ENCODE measurements around the gene COG5. TPM values are rescaled to one million over a fixed set of nuclear protein-coding genes. Genes with fewer than 3 reads are reported as not detected.
A peak's percentile ranks its signal among the peaks of the same experiment; 100 is the strongest.

The COG5 gene
- polyA plus RNA-seq, 3 donors, result 12.7 to 29.0 (median 28.1) TPM

DNA sequence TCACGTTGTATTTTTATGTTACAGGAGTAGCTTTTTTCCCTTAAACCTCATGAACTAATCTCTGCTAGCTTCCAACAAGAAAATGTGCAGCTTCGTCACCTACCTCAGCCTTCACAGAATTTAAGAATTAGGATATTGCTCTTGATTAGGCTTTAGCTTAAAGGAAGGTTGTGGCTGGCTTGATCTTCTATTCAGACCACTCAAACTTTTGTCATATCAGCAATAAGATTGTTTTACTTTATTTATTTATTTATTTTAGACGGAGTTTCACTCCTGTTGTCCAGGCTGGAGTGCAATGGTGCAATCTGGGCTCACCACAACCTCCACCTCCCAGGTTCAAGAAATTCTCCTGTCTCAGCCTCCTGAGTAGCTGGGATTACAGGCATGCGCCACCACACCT, 219.4 kb downstream of the COG5 start:
- Histone ChIP-seq H2AFZ (ENCODE audit: insufficient read depth, low read depth, low read length, poor library complexity, severe bottlenecking) (no peak overlapping the region), H3K27ac (ENCODE audit: low read depth in 1 of 2, low read length in 2 of 2) (no peak overlapping the region), H4K20me1 (ENCODE audit: insufficient read depth, low read length) (no peaks in the 10 kb centered on the region), H3K4me1 (ENCODE audit: control insufficient read depth in 1 of 2, insufficient read depth in 2 of 2, low read length in 2 of 2) (no peaks in the 10 kb centered on the region), H3K4me2 (replicated peaks; ENCODE audit: extremely low read depth, low read length, poor library complexity, severe bottlenecking) (no peak overlapping the region), H3K27me3 (ENCODE audit: control insufficient read depth in 2 of 2, insufficient read depth in 2 of 2, low read length in 2 of 2) (no peaks in the 10 kb centered on the region), H3K9me3 (replicated peaks in 1 of 2; ENCODE audit: control insufficient read depth in 1 of 2, insufficient read depth in 1 of 2, low read length in 2 of 2) (no peaks in the 10 kb centered on the region), H3K4me3 (replicated peaks in 1 of 3; ENCODE audit: low read depth in 2 of 3, low read length in 3 of 3) (no peak overlapping the region), H3K36me3 (replicated peaks in 1 of 2; ENCODE audit: control insufficient read depth in 1 of 2, insufficient read depth in 2 of 2, low read length in 2 of 2) (no peaks in the 10 kb centered on the region), H3K79me2 (ENCODE audit: insufficient read depth, low read length) (no peaks in the 10 kb centered on the region), H3K9ac (ENCODE audit: insufficient read depth, low read length, poor library complexity, severe bottlenecking) (no peak overlapping the region)
- TF ChIP-seq CTCF (IDR thresholded peaks at IDR 0.05), result no peak
- H3K36me3 Mint-ChIP-seq, result peaks cover 5 to 6% of the 10 kb centered on the region in 2 donors
- intact Hi-C loops (cut with micrococcal nuclease), result no loop called here
- H3K9me3 Mint-ChIP-seq, result peaks cover 0 to 8% (median 3%) of the 10 kb centered on the region in 7 donors
- no peak for DNase-seq
- no peaks in the 10 kb centered on the region for H3K4me1 Mint-ChIP-seq
- WGBS (ENCODE audit: insufficient coverage), result no CpG with 5 or more reads among the region's 4 CpGs
- H3K4me3 Mint-ChIP-seq, result no peak overlapping the region
- peak overlapping the region in 1 of 7 donors; percentile 63 for H3K27ac Mint-ChIP-seq
- H3K27me3 Mint-ChIP-seq (ENCODE audit: low read depth in 3 of 3), result peaks cover 0 to 1% (median 0%) of the 10 kb centered on the region in 3 donors

- peaks cover 3 to 4% of the 10 kb centered on the region in 2 donors for H3K36me3 Mint-ChIP-seq
- TF ChIP-seq CTCF (IDR thresholded peaks at IDR 0.05), result no peak
These were observed 225.6 kb downstream of the COG5 start for GRCh38 chr7:107338080-107338479.

More at GRCh38 chr7:107338080-107338479, 225.6 kb downstream of the COG5 start:
- WGBS (ENCODE audit: insufficient coverage), result no CpG with 5 or more reads among the region's 1 CpG
- DNase-seq, result no peak
- Histone ChIP-seq H2AFZ (ENCODE audit: insufficient read depth, low read depth, low read length, poor library complexity, severe bottlenecking) (no peak overlapping the region), H3K79me2 (ENCODE audit: insufficient read depth, low read length) (no peaks in the 10 kb centered on the region), H3K4me2 (replicated peaks; ENCODE audit: extremely low read depth, low read length, poor library complexity, severe bottlenecking) (no peak overlapping the region), H3K4me3 (replicated peaks in 1 of 3; ENCODE audit: low read depth in 2 of 3, low read length in 3 of 3) (no peak overlapping the region), H3K27ac (ENCODE audit: low read depth in 1 of 2, low read length in 2 of 2) (no peak overlapping the region), H3K27me3 (ENCODE audit: control insufficient read depth in 2 of 2, insufficient read depth in 2 of 2, low read length in 2 of 2) (no peaks in the 10 kb centered on the region), H3K4me1 (ENCODE audit: control insufficient read depth in 1 of 2, insufficient read depth in 2 of 2, low read length in 2 of 2) (peaks cover 0 to 4% of the 10 kb centered on the region in 2 donors), H4K20me1 (ENCODE audit: insufficient read depth, low read length) (no peaks in the 10 kb centered on the region), H3K9me3 (replicated peaks in 1 of 2; ENCODE audit: control insufficient read depth in 1 of 2, insufficient read depth in 1 of 2, low read length in 2 of 2) (no peaks in the 10 kb centered on the region), H3K36me3 (replicated peaks in 1 of 2; ENCODE audit: control insufficient read depth in 1 of 2, insufficient read depth in 2 of 2, low read length in 2 of 2) (no peaks in the 10 kb centered on the region), H3K9ac (ENCODE audit: insufficient read depth, low read length, poor library complexity, severe bottlenecking) (no peak overlapping the region)
- intact Hi-C loops (cut with micrococcal nuclease), result no loop called here
- Mint-ChIP-seq H3K4me3 (no peak overlapping the region), H3K27ac (no peak overlapping the region), H3K9me3 (peaks cover 0 to 11% (median 0%) of the 10 kb centered on the region in 7 donors), H3K27me3 (ENCODE audit: low read depth in 3 of 3) (peaks cover 0 to 1% (median 0%) of the 10 kb centered on the region in 3 donors), H3K4me1 (peaks cover 3% of the 10 kb centered on the region)
